Measurements from ENCODE around the gene AK2. TPM values are rescaled to one million over a fixed set of nuclear protein-coding genes. Genes with fewer than 3 reads are reported as not detected.
"Not testable (repeated sequence)": the region's sequence is repeated elsewhere in the genome, so short reads cannot be mapped to it uniquely, and the experiment has no call there.

Gene AK2
- total RNA-seq, 3 donors from 2014 or later: 147 to 228 (median 186) TPM

- no peak for ATAC-seq
- no peaks in the 10 kb centered on the region for H3K9me3 ChIP-seq
- TF ChIP-seq, protein P1, sequence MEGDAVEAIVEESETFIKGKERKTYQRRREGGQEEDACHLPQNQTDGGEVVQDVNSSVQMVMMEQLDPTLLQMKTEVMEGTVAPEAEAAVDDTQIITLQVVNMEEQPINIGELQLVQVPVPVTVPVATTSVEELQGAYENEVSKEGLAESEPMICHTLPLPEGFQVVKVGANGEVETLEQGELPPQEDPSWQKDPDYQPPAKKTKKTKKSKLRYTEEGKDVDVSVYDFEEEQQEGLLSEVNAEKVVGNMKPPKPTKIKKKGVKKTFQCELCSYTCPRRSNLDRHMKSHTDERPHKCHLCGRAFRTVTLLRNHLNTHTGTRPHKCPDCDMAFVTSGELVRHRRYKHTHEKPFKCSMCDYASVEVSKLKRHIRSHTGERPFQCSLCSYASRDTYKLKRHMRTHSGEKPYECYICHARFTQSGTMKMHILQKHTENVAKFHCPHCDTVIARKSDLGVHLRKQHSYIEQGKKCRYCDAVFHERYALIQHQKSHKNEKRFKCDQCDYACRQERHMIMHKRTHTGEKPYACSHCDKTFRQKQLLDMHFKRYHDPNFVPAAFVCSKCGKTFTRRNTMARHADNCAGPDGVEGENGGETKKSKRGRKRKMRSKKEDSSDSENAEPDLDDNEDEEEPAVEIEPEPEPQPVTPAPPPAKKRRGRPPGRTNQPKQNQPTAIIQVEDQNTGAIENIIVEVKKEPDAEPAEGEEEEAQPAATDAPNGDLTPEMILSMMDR (IDR thresholded peaks at IDR 0.05): no peak
Measured at GRCh38 chr1:33049371-33049770, 12.7 kb upstream of the AK2 start.

DNA sequence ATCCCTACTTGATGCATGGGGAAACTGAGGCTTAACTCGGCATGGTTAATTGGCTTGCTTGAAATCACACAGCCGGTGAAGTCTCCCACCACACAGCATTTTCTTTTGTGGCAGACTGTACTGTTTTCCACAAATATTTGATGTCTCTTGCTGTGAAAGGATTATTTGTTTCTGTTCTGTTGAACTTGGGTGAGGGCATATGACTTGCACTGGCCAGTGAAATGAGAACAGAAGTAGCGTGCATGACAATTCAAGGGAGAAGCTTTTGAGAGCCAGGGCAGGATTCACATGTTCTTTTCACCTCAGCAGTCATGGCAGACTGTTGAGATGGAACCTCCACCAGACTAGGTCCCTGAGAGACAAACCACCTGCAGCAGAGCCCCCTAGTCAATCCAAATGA lies 11.7 kb upstream of the AK2 start:
- Histone ChIP-seq H3K4me1 (ENCODE audit: low read depth) (no peaks in the 10 kb centered on the region), H3K4me3 (no peak overlapping the region), H3K36me3 (ENCODE audit: low read depth) (no peaks in the 10 kb centered on the region), H3K9me3 (no peaks in the 10 kb centered on the region)
- intact Hi-C loops (cut with DNase I, micrococcal nuclease): no loop called here
- TF ChIP-seq, protein P1 (IDR thresholded peaks at IDR 0.05): no peak
- DNase-seq (no peak), ATAC-seq (no peak)

More at GRCh38 chr1:33049371-33049770, 12.7 kb upstream of the AK2 start:
- intact Hi-C loops (cut with DNase I, micrococcal nuclease): no loop called here
- Histone ChIP-seq H3K4me1 (ENCODE audit: low read depth) (no peaks in the 10 kb centered on the region), H3K4me3 (no peak overlapping the region), H3K36me3 (ENCODE audit: low read depth) (no peaks in the 10 kb centered on the region)
- DNase-seq: no peak

- Histone ChIP-seq H3K4me1 (ENCODE audit: low read depth) (no peaks in the 10 kb centered on the region), H3K9me3 (no peaks in the 10 kb centered on the region), H3K4me3 (no peak overlapping the region), H3K36me3 (ENCODE audit: low read depth) (no peaks in the 10 kb centered on the region)
- intact Hi-C loops (cut with DNase I, micrococcal nuclease): no loop called here
- DNase-seq (no peak), ATAC-seq (peak; percentile 67)
- TF ChIP-seq, protein P1 (IDR thresholded peaks at IDR 0.05): no peak
Measured at GRCh38 chr1:33047839-33048305, 11.2 kb upstream of the AK2 start.

DNA sequence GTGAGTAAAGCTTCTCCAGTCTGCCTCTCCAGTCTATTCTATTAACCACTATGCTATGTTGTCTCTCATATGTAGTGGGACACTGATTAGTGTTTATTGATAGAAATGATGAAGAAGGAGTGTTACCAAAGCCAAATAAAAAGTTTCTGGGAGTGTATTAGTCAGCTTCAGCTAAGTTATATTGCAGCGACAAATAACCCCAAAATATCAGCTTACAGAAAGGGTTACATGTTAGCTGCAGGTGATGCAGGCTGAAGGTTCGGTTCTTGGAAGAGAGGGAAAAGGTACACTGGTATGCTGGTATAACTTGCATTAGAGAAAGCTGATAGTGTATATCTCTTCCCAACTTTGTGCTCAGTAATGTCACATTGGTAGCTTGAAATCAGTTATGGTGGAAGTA lies 10.6 kb upstream of the AK2 start:
- H3K4me1 ChIP-seq (ENCODE audit: low read depth): no peaks in the 10 kb centered on the region
- no peaks in the 10 kb centered on the region for H3K9me3 ChIP-seq
- H3K36me3 ChIP-seq (ENCODE audit: low read depth): no peaks in the 10 kb centered on the region
- ATAC-seq: no peak
- no peak for DNase-seq
- H3K4me3 ChIP-seq: no peak overlapping the region
- intact Hi-C loops (cut with DNase I, micrococcal nuclease): no loop called here
- TF ChIP-seq, protein P1 (IDR thresholded peaks at IDR 0.05): no peak

DNA sequence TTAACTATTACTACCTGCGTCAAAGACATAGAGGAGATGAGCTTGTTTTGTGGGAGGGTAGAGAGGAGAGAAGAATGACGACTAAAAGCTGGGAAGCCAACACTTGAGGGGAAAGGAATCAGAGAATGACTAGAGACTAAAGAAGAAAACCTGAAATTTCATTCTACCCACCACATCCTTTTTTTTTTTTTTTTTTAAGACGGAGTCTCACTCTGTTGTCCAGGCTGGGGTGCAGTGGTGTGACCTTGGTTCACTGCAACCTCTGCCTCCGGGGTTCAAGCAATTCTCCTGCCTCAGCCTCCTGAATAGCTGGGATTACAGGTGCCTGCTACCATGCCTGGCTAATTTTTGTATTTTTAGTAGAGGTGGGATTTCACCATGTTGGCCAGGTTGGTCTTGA lies 9.6 kb upstream of the AK2 start:
- intact Hi-C loops (cut with DNase I, micrococcal nuclease); H3K4me1 ChIP-seq (ENCODE audit: low read depth); H3K36me3 ChIP-seq (ENCODE audit: low read depth); H3K9me3 ChIP-seq; ATAC-seq; DNase-seq; H3K4me3 ChIP-seq: not testable (repeated sequence)

- no peaks in the 10 kb centered on the region for H3K9me3 ChIP-seq
- DNase-seq: no peak
- H3K4me3 ChIP-seq: no peak overlapping the region
- no peaks in the 10 kb centered on the region for H3K36me3 ChIP-seq (ENCODE audit: low read depth)
- ATAC-seq: peak; percentile 12
- intact Hi-C loops (cut with DNase I, micrococcal nuclease): no loop called here
- H3K4me1 ChIP-seq (ENCODE audit: low read depth): no peaks in the 10 kb centered on the region
- TF ChIP-seq, protein P1 (IDR thresholded peaks at IDR 0.05): no peak
Measured at GRCh38 chr1:33045814-33046213, 9.1 kb upstream of the AK2 start.
